ENCODE data around the gene PHACTR1.

- no peak for TF ChIP-seq POLR2A (IDR thresholded peaks at IDR 0.05; ENCODE audit: low read depth, low read length)
- TF ChIP-seq POLR2AphosphoS5 (IDR thresholded peaks at IDR 0.05; ENCODE audit: low read depth, low read length): no peak
- TF ChIP-seq TAF1 (IDR thresholded peaks at IDR 0.05; ENCODE audit: low read depth, low read length): no peak
- TF ChIP-seq SPI1 (IDR thresholded peaks at IDR 0.05; ENCODE audit: low read depth, low read length): no peak
- TF ChIP-seq PAX5 (IDR thresholded peaks at IDR 0.05; ENCODE audit: insufficient read depth, low read length, severe bottlenecking): no peak
Observed at GRCh38 chr6:13308332-13308731, 591.8 kb downstream of the PHACTR1 start.

All from GM12891 (cell line).